HepG2 (cell line): ENCODE data around the gene RHBDF2. TPM values are rescaled to one million over a fixed set of nuclear protein-coding genes. Genes with fewer than 3 reads are reported as not detected.
A peak's percentile ranks its signal among the peaks of the same experiment; 100 is the strongest.

Experiments used
- FOXA3 ChIP-seq: IDR thresholded peaks from 2 replicates; pipeline ENCODE4 v1.6.1; 2016; ENCODE audit warnings: missing genetic modification reagents, missing compliant biosample characterization
- HDAC1 ChIP-seq: sonication (generic); formaldehyde crosslinking; IDR thresholded peaks from 2 replicates; pipeline ENCODE4 v1.5.1; 2020; ENCODE audit warnings: mild to moderate bottlenecking, missing genetic modification reagents
- IRF2 ChIP-seq: IDR thresholded peaks from 2 replicates; pipeline ENCODE4 v1.6.1; 2018; ENCODE audit warnings: missing genetic modification reagents, missing compliant biosample characterization
- NONO ChIP-seq, 2 experiments: fragments of 450-650 bp in 1 of 2; sonication (generic) in 1 of 2; formaldehyde crosslinking in 1 of 2; IDR thresholded peaks in 1 of 2; conservative IDR thresholded peaks in 1 of 2; 2 replicates each; pipeline versions ENCODE4 v1.6.1 to v1.8.0; 2017 to 2022; ENCODE audit warnings: mild to moderate bottlenecking in 1 of 2, missing genetic modification reagents in 1 of 2, moderate library complexity in 1 of 2
- RAD21 ChIP-seq: fragments of 450-650 bp; formaldehyde crosslinking; IDR thresholded peaks from 2 replicates; pipeline ENCODE4 v1.5.0; 2020; ENCODE audit warnings: mild to moderate bottlenecking
- SIX1 ChIP-seq: sonication (generic); formaldehyde crosslinking; IDR thresholded peaks from 2 replicates; pipeline ENCODE4 v1.4.0; 2020; ENCODE audit warnings: missing genetic modification reagents, borderline replicate concordance
- SRSF1 ChIP-seq: fragments of 200-400 bp; formaldehyde crosslinking; optimal IDR thresholded peaks from 2 replicates; pipeline ENCODE3; 2017; ENCODE audit warnings: mild to moderate bottlenecking, low read depth, low read length, moderate library complexity
- SSRP1 ChIP-seq: IDR thresholded peaks from 2 replicates; pipeline ENCODE4 v1.6.1; 2016; ENCODE audit warnings: control low read depth
- TBX2 ChIP-seq: sonication (generic); formaldehyde crosslinking; IDR thresholded peaks from 2 replicates; pipeline ENCODE4 v1.5.0; 2020; ENCODE audit warnings: missing genetic modification reagents, mild to moderate bottlenecking, borderline replicate concordance
- ZBTB1 ChIP-seq: sonication (generic); formaldehyde crosslinking; IDR thresholded peaks from 2 replicates; pipeline ENCODE4 v1.4.0; 2020; ENCODE audit warnings: missing genetic modification reagents, borderline replicate concordance
- ZFX ChIP-seq: sonication (generic); formaldehyde crosslinking; IDR thresholded peaks from 2 replicates; pipeline ENCODE4 v1.4.0; 2020; ENCODE audit warnings: mild to moderate bottlenecking, low read depth, missing genetic modification reagents, moderate library complexity
- ZNF569 ChIP-seq: sonication (generic); formaldehyde crosslinking; IDR thresholded peaks from 2 replicates; pipeline ENCODE4 v1.5.0; 2020; ENCODE audit warnings: mild to moderate bottlenecking, missing genetic modification reagents, moderate library complexity, borderline replicate concordance
- ZNF850 ChIP-seq: sonication (generic); formaldehyde crosslinking; conservative IDR thresholded peaks from 2 replicates; pipeline ENCODE4 v1.9.0; 2021; ENCODE audit warnings: mild to moderate bottlenecking, missing genetic modification reagents
- polyA plus RNA-seq, 8 experiments: library from polyadenylated mRNA; depleted of rRNA in 3 of 8; stranded (reverse) in 7 of 8; unstranded in 1 of 8; fragments of >200 nt; fragmentation: Illumina TruSeq in 4 of 8; extraction: Trizol in 4 of 8; gene quantifications; 2 replicates each; pipeline versions ENCODE4 v1.2.1 to v1.2.3, GENCODE V29; 2011 to 2016; ENCODE audit warnings: low read depth in 4 of 8, missing spikeins in 1 of 8, mixed read lengths in 1 of 8; ENCODE audit not compliant: insufficient read depth in 1 of 8
- total RNA-seq, 5 experiments: library from RNA; depleted of rRNA; stranded (reverse); fragments of >200 nt; fragmentation: Illumina TruSeq; extraction: Trizol; gene quantifications; 2 replicates each; pipeline ENCODE4 v1.2.3, GENCODE V29; 2016; ENCODE audit warnings: low read depth in 1 of 5
- TF ChIP-seq, protein P1 (sequence below): sonication (generic); formaldehyde crosslinking; IDR thresholded peaks from 2 replicates; pipeline ENCODE4 v1.8.0; 2022; ENCODE audit warnings: mild to moderate bottlenecking, missing genetic modification reagents; ENCODE audit not compliant: insufficient replicate concordance
- TF ChIP-seq, protein P2 (sequence below): sonication (generic); formaldehyde crosslinking; IDR thresholded peaks from 2 replicates; pipeline ENCODE4 v1.5.0; 2020; ENCODE audit warnings: missing genetic modification reagents
- TF ChIP-seq, protein P3 (sequence below): sonication (generic); formaldehyde crosslinking; IDR thresholded peaks from 2 replicates; pipeline ENCODE4 v1.5.0; 2020; ENCODE audit warnings: mild to moderate bottlenecking, low read depth, missing genetic modification reagents, borderline replicate concordance
- TF ChIP-seq, protein P4 (sequence below): sonication (generic); formaldehyde crosslinking; IDR thresholded peaks from 2 replicates; pipeline ENCODE4 v1.5.1; 2020; ENCODE audit warnings: mild to moderate bottlenecking, missing genetic modification reagents, borderline replicate concordance
- TF ChIP-seq, protein P5 (sequence below): sonication (generic); formaldehyde crosslinking; IDR thresholded peaks from 2 replicates; pipeline ENCODE4 v1.4.0; 2020; ENCODE audit warnings: mild to moderate bottlenecking, low read depth, missing genetic modification reagents

Gene RHBDF2
- total and polyA plus RNA-seq, 2 of the 13 experiments (the other 11 are each of a cell fraction or from before 2014, with no cell fraction given): 7.8 to 24.2 TPM

DNA sequence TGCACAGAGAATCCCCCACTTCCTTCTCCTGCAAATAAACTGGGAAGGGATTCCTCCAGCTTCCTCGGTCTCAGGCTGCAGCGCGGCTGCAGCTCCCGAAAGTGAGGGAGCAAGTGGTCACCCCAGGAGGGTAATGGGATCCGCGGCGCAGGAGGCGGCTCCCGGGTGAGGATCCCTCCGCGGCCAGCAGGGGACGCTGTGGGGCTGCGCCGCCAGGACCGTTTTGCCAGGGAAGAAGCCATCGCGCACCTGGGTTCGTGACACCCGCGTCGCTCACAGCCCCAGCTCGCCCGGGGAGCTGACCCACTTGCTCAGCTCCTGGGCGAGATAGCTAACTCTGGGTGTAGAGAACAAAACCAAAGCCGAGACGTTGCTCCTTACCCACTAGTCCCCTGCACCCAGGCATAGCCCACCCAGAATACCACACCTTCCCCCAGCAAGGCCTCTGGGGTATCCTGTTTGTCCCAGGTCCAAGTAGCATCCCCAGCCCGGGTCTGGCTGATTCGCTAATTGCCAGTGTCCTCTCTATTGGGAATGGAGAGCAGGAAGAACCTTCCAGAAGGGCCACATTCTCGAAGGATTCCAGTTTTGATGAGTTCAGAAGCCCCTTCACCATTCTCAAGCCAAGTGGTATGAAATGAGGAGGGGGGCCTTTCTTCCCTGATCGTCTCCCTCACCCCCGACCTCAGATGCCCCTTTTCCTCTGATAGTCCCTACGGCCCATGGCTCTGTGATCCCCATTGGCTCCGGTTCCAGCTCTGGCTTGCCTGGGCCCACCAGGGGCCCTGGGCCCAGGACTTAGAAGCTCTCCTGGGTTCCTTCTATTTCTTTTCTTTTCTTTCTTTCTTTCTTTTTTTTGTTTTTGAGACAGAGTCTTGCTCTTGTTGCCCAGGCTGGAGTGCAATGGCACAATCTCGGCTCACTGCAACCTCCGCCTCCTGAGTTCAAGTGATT, 22.1 kb upstream of the RHBDF2 start (continued):
- TF ChIP-seq, protein P1, sequence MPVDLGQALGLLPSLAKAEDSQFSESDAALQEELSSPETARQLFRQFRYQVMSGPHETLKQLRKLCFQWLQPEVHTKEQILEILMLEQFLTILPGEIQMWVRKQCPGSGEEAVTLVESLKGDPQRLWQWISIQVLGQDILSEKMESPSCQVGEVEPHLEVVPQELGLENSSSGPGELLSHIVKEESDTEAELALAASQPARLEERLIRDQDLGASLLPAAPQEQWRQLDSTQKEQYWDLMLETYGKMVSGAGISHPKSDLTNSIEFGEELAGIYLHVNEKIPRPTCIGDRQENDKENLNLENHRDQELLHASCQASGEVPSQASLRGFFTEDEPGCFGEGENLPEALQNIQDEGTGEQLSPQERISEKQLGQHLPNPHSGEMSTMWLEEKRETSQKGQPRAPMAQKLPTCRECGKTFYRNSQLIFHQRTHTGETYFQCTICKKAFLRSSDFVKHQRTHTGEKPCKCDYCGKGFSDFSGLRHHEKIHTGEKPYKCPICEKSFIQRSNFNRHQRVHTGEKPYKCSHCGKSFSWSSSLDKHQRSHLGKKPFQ (CRISPR knock-in tag): no peak
- no peak for TF ChIP-seq NONO (IDR thresholded peaks at IDR 0.05)
- no peak for TF ChIP-seq NONO (CRISPR knock-in tag; conservative IDR thresholded peaks at IDR 0.05)
- TF ChIP-seq ZNF850 (CRISPR knock-in tag): no peak
- TF ChIP-seq TBX2 (CRISPR knock-in tag): peak; percentile 88
- TF ChIP-seq, protein P2, sequence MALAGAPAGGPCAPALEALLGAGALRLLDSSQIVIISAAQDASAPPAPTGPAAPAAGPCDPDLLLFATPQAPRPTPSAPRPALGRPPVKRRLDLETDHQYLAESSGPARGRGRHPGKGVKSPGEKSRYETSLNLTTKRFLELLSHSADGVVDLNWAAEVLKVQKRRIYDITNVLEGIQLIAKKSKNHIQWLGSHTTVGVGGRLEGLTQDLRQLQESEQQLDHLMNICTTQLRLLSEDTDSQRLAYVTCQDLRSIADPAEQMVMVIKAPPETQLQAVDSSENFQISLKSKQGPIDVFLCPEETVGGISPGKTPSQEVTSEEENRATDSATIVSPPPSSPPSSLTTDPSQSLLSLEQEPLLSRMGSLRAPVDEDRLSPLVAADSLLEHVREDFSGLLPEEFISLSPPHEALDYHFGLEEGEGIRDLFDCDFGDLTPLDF (CRISPR knock-in tag): no peak
- TF ChIP-seq, protein P3, sequence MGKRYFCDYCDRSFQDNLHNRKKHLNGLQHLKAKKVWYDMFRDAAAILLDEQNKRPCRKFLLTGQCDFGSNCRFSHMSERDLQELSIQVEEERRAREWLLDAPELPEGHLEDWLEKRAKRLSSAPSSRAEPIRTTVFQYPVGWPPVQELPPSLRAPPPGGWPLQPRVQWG: no peak
- TF ChIP-seq SIX1 (CRISPR knock-in tag): peak; percentile 43; the same call in 1 of the 2 replicates
- TF ChIP-seq ZFX (CRISPR knock-in tag): peak; percentile 45
- peak; percentile 47; the same call in 1 of the 2 replicates for TF ChIP-seq FOXA3 (CRISPR knock-in tag)
- TF ChIP-seq ZNF569: no peak
- no peak for TF ChIP-seq SRSF1
- TF ChIP-seq, protein P4, sequence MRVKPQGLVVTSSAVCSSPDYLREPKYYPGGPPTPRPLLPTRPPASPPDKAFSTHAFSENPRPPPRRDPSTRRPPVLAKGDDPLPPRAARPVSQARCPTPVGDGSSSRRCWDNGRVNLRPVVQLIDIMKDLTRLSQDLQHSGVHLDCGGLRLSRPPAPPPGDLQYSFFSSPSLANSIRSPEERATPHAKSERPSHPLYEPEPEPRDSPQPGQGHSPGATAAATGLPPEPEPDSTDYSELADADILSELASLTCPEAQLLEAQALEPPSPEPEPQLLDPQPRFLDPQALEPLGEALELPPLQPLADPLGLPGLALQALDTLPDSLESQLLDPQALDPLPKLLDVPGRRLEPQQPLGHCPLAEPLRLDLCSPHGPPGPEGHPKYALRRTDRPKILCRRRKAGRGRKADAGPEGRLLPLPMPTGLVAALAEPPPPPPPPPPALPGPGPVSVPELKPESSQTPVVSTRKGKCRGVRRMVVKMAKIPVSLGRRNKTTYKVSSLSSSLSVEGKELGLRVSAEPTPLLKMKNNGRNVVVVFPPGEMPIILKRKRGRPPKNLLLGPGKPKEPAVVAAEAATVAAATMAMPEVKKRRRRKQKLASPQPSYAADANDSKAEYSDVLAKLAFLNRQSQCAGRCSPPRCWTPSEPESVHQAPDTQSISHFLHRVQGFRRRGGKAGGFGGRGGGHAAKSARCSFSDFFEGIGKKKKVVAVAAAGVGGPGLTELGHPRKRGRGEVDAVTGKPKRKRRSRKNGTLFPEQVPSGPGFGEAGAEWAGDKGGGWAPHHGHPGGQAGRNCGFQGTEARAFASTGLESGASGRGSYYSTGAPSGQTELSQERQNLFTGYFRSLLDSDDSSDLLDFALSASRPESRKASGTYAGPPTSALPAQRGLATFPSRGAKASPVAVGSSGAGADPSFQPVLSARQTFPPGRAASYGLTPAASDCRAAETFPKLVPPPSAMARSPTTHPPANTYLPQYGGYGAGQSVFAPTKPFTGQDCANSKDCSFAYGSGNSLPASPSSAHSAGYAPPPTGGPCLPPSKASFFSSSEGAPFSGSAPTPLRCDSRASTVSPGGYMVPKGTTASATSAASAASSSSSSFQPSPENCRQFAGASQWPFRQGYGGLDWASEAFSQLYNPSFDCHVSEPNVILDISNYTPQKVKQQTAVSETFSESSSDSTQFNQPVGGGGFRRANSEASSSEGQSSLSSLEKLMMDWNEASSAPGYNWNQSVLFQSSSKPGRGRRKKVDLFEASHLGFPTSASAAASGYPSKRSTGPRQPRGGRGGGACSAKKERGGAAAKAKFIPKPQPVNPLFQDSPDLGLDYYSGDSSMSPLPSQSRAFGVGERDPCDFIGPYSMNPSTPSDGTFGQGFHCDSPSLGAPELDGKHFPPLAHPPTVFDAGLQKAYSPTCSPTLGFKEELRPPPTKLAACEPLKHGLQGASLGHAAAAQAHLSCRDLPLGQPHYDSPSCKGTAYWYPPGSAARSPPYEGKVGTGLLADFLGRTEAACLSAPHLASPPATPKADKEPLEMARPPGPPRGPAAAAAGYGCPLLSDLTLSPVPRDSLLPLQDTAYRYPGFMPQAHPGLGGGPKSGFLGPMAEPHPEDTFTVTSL (CRISPR knock-in tag): no peak
- TF ChIP-seq, protein P5, sequence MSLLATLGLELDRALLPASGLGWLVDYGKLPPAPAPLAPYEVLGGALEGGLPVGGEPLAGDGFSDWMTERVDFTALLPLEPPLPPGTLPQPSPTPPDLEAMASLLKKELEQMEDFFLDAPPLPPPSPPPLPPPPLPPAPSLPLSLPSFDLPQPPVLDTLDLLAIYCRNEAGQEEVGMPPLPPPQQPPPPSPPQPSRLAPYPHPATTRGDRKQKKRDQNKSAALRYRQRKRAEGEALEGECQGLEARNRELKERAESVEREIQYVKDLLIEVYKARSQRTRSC (CRISPR knock-in tag): 0 out of 2 replicates have a peak, but pooled peaks have one; percentile 35
- TF ChIP-seq ZBTB1: no peak
- peak; percentile 100 for TF ChIP-seq RAD21 (CRISPR knock-in tag)
- peak; percentile 80 for TF ChIP-seq IRF2 (CRISPR knock-in tag)
- peak; percentile 54; the same call in 1 of the 2 replicates for TF ChIP-seq HDAC1 (CRISPR knock-in tag)
- no peak for TF ChIP-seq SSRP1 (CRISPR knock-in tag)
